Measurements from ENCODE around the gene MTUS2. TPM values are rescaled to one million over a fixed set of nuclear protein-coding genes. Genes with fewer than 3 reads are reported as not detected.
"Not testable (repeated sequence)": the region's sequence is repeated elsewhere in the genome, so short reads cannot be mapped to it uniquely, and the experiment has no call there.

The MTUS2 gene
- total RNA-seq, 1 experiment from 2014 or later: 0.24 TPM

DNA sequence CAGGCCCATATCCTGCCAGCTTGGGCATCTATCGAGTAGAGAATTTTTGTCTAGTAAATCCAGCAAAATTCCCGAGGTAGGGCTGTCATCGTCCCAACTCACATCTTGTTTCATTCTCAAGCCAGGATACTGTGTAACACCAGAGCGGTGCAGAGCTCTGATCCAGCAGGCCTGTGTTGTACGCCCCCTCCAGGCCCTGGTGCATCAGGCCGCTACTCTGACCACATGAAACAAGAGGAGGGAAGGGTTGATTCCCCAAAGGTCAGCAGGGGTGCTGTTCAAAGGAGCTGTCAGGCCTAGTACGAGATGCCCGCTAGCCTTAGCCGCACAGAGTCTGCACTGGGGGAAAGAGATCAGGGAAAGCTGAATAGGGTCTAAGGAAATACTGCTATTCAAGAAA, 499.3 kb downstream of the MTUS2 start:
- DNase-seq (ENCODE audit: low read depth): no peak

DNA sequence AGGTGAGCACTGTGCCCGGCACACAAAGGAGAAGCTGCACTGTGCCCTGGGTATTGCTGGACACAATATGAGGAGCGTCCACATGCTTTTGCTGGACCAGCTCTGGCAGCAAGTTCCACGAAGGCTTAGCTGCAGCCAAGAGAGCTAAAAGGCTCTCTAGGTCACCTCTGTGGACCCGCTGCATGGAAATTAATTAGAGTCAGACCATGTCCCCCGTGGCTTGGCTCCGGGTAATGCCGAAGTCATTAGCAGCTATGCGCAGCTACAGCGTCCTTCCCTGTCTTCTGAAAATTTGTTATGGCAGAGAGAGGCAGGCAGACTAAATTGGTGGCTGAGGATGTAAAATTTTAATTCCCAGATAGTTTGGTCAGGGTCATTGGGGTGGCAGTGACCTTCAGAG, 503.8 kb downstream of the MTUS2 start:
- no peak for DNase-seq (ENCODE audit: low read depth)

DNA sequence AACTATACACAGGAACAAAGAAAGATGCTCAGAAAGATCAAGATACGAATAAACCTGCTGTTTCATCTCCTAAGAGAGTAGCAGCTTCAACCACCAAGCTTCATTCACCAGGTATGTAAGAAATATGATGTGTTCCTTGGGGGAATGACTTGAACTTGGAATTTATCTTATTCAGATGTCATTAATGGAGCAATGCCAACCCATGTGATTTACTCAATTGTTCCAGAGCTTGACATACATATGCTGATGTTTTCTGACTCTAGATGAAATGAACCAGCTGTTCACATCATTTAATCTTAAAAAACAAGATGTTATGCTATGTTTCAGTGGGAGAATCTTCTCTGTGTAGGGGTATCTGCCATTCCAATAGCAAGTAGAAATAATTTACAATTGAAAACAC, 504.5 kb downstream of the MTUS2 start:
- no peak for DNase-seq (ENCODE audit: low read depth)

DNA sequence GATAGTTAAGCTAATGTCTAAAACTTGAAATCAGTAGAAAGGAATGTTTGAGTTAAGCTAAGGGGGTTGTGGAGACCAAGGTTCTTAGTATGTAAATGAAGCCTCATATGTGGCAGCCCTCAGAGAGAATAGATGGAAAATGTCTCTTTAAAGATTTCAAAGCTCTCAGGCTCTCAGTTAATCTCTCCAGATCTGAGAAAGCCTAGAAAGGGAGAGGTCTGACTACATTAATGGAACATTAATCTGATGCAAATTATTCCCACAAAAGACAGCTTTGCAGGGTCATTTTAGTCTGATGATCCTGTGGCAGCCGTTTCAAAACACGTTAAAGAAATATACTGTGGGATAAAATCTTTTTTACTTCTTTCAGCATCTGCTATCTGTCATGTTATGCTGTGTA, 508.4 kb downstream of the MTUS2 start:
- no peak for DNase-seq (ENCODE audit: low read depth)

DNA sequence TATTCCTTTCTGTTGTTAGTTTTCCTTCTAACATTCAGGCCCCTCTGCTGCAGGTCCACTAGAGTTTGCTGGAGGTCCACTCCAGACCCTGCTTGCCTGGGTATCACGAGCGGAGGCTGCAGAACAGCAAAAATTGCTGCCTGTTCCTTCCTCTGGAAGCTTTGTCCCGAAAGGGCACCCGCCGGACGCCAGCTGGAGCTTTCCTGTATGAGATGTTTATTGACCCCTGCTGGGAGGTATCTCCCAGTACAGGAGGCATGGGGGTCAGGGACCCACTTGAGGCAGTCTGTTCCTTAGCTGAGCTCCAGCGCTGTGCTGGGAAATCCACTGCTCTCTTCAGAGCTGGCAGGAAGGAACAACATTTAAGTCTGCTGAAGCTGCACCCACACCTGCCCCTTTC, 516.2 kb downstream of the MTUS2 start:
- no peak for DNase-seq (ENCODE audit: low read depth)

DNA sequence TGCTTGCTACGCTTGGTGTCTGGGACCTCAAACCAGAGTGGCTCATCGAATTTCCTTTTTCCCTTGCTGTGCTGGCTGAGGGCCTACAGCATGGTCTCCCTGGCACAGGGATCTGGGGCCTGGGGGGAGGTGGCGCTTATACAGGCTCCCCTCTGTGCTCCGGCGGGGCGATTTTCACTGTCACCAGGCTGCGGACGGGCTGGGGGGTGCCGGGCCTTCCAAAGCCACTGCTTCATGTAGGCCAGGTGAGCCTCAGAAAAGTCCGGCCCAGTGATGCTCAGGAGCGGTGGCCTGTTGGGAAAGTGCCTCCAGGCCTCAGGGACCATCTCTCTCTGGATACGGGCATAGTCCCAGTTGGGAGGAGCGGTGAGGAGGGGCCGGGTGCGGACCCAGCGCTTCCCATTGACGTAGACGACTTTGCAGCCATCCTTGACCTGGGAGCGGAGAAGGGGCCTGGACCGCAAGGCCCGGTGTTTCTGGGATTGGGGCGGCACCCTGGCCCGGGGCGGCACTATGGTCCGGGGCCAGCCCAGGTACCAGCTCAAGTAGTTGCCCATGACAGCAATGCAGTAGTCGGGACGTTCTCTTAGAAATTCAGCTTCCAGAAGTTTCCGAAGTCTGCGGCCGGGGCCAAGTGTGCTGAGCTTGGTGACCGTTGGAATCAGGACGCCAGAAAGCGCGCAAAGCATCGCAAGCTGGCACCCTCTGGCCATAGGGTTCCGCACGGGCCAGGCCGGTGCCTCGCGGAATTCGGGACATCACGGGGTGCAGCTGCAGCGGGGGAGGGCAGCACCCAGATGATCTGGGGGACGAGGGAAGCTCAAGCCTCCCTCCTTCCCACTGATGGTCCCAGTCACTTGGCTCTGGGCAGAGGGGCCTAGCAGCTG, 519.5 kb downstream of the MTUS2 start:
- DNase-seq (ENCODE audit: low read depth): no peak

DNA sequence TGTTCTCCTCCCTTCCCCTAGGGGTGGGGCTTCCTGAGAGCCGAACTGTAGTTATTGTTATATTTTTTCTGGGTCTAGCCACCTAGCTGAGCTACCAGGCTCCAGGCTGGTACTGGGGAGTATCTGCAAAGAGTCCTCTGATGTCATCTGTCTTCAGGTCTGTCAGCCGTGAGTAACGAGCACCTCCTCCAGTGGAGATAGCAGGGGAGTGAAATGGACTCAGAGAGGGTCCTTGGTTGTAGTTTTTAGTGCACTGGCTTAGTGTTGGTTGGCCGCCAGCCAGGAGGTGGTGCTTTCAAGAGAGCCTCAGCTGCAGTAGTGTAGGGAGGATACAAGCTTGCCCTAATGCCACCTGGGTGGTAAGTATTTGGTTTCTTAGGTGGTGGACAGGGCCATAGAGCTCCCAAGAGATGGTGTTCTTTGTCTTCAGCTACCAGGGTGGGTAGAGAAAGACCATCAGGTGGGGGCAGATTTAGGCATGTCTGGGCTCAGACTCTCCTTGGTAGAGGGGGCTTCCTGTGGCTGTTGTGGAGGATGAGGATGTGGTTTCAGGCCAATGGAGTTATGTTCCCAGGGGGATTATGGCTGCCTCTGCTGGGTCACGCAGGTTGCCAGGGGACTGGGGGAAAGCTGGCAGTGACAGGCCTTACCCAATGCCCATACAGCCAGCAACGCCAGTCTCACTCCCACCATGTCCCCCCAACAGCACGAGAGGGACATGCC, 525.9 kb downstream of the MTUS2 start:
- not testable (repeated sequence) for DNase-seq (ENCODE audit: low read depth)

DNA sequence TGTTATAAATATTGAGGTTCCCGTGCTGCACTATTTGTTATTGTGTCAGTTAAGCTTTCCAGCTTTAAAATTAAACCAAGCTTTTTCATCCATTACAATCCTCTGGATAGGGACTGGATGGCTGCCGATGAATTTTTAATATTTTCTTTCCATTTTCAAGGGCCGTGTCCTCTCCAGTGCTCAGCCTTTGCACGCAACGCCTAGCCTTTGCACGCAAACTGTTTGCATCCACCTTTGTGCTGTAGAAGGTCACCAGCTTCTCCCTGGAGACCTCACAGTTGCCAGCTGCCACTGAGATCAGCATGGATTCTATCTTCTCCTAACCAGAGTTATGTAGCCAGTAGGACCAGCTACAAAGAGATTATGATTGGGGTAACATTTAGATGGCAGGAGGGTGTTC, 534.9 kb downstream of the MTUS2 start:
- DNase-seq (ENCODE audit: low read depth): no peak

DNA sequence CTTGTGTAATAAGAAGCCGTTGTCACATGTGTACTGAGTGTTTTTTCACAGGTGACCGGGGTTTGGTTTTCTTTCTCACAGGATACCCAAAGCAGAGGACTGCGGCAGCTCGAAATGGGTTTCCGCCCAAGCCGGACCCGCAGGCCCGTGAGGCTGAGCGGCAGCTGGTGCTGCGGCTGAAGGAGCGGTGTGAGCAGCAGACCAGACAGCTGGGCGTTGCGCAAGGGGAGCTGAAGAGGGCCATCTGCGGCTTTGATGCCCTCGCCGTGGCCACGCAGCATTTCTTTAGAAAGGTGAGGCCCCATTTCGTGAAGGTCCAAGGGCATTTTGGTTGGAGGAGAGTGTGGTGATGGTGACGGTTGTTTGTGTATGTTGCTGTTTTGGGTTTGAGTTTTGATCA, 539.0 kb downstream of the MTUS2 start:
- no peak for DNase-seq (ENCODE audit: low read depth)

DNA sequence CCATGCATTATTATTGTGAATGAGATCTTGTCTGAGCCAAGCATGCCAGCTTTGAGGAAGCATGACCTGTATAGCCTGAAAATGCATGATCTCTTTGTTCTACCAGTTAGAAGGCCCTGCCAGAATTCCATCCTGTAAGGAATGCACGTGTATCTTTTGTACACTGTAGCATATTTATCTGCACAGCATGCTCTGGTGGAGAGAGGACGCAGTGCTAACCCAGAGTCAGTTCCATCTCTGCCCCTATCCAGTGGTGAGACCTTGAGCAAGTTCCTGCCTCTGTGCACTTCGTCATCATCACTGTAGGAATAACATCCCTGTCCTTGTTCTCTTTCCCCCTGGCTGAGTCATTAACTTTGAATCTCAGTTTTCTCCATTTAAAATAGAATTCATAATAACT, 541.6 kb downstream of the MTUS2 start:
- DNase-seq (ENCODE audit: low read depth): no peak

DNA sequence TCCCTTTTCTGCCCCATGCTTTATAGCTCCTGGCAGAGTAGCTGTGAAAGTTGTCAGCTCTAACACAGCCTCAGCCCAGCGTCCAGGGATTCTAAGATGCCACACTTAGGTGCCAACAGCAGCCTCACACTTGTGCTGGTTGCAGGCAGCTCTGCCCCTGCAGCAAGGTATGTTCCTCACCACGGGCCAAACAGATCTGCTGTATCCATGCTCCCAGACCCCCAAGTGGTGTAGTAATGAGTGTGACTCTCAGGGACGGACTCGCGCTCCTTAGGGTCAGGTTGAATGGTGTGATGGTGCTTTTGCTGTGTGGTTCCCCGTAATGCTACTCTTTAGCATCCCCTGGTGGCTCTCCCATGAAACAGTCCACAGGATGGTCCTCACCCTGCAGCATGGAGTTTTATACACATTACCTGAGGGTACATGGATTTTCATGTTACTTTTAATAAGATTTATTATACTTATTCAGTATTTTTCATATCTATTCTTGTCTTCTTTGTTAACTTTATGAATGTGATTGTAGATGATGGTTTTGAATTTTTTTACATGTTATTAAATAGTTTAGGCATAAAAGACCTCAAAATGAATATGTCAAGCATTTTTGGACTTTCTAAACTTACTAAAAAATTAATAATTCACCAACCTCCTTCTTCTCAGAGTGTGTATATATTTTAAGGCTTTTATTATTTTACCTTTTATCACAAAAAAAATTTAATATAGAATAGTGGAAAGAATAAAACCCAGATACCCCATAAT, 542.9 kb downstream of the MTUS2 start:
- DNase-seq (ENCODE audit: low read depth): peak; percentile 46

DNA sequence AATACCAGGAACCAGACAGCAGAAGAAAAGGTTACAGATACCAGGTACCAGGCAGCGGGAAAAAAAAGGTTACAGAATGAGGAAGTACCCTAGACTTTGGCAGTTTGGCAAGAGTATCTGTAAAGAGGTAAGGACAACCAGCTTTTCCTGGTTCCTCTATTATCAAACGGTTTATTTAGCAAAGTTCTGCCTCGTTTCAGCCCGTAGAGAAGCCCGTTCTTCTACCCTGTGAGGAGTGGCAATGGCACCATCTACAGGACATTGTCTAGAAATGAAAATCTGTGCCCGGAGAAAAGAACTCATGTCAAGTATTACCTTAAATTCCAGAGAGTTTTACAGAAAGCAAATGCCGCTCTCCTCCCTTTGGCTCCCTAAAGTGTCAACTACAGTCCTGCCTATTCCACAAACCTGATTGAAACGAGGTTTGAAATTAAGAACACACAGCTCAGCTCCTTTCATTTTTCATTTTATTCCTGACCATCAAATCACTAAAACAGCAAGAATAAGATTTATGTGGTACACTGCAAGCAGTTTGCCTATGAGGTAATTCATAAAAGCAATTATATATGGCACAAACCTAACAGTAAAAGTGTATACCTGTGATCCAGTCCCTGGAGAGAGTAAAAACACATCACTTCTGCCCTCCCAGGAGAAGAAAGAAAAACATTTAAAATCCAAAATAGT, 549.1 kb downstream of the MTUS2 start:
- DNase-seq (ENCODE audit: low read depth): peak; percentile 31

DNA sequence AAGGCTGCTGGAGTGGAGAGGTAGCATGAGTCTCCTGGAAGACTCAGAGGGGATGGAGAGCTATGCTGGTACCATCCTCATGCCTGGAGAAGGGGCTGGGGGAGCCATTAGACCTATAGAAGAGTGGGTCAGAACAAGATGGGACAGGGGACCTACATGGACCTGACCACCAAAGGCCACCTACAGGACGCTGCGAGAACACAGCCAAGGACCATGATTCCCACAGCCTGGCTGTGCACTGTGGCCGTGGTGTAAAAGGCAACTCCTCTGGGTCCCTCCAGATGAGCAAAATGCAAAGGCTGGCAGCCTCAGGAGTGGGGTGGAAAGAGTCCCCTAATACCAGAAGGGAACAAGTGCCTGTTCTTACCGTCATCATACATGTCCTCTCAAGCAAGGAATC, 559.1 kb downstream of the MTUS2 start:
- DNase-seq (ENCODE audit: low read depth): no peak

DNA sequence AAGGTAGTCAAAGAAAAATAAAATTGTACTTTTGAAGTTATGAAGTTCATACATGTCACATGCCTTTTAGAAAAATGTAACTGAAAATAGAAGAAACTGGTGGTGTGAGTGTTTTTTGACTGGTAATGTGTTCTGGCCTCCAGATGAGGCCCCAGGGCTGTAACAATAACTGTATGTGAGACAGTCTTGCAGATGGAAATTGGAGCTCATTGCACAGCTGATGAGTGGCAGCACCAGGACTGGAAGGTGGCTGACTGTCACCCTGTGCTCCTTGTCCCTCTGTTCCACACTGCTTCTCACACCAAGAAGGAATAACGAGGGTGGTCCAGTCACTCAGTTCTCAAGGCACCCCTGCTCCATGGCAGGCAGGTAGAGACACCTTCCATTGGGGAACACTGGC, 559.7 kb downstream of the MTUS2 start:
- no peak for DNase-seq (ENCODE audit: low read depth)

DNA sequence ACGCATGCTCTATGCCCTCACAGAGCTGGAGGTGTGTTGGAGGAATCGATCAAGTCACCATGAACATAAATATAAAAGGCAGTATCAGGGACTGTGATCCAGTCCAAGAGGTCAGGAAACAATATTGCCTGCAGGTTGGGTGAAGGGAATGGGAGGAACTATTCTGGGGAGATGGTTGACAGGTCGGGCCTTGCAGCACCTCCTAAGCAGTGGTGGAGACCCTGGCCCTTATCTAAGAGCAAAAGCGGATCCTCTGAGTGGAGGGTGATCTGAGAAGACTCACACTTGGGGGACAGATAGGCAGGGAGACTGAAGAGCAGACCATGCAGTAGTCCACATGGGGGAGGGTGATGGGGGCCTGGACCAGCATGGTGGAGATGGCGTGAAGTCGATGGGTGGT, 561.9 kb downstream of the MTUS2 start:
- no peak for DNase-seq (ENCODE audit: low read depth)

DNA sequence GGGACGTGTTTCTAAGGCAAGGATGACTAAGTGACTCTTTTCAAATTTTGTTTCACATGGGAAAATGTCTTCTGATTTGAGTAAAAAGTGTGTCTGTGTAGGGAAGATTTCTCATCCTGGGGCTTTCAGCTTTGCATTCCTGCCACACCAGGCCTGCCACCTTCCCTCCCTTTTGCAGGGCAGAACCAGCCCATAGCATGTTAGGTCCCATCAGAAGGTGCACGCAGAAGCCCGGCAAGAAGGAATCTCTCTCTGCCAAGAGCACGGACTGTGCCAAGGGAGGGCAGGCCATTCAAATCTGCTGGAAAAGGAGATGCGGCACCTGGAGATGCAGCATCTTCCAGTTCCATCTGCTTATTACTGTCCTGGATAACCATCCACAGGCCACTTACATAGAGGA, 563.3 kb downstream of the MTUS2 start:
- DNase-seq (ENCODE audit: low read depth): no peak

DNA sequence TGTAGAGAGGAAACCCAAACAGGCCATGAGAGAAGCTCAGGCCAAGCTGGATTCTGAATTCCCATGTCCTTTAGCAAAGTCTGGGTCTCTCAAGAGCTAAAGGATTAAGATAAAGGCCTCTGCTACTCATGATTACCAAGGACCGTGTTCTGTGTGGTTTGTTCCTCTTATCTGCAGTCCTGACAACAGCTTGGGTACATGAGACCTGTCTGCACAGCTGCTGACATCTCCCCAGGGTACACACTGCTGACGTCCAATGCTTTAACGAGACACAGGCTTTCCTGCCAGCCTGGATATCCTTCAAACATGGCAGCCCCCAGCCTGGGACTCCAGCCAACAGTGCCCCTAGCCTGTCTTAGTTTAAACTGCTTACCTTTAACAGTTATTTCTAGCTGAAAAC, 564.3 kb downstream of the MTUS2 start:
- DNase-seq (ENCODE audit: low read depth): no peak

DNA sequence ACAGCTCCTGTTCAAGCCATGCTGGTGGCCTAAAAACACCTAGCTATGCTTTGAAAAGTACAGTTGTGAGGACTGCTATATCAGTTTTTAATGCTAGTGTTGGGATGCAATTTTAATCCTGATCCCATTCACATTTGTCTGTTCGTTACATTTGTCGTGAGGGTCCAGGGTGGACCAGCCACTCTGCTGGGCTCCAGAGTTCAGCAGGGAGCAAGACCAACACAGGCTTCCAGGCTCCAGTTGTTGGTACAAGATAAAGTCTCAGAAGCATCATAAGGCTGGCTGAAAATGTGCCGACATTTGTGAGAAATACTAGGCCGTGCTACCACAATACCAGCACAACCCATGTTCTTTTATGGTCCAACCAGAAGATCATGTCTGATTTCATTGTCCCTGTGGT, 564.7 kb downstream of the MTUS2 start:
- DNase-seq (ENCODE audit: low read depth): no peak

DNA sequence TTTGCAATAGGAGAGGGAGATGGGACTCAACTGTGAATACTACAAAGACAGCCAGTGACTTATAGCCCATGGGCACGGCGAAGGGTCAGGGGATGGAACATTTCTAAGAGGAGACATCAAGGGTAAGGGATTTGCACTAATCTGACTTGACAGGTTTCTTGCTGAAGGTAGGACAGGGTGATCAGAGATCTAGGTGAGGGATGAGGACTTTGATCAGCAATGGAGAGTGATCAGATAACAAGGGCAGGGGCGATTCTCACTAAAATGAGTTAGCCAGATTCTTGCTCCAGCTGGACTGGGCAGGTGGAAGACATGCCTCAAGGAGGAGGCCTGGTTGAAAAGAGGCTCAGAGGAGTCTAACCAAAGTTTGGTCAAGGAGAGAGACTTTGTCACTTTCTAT, 566.1 kb downstream of the MTUS2 start:
- no peak for DNase-seq (ENCODE audit: low read depth)

DNA sequence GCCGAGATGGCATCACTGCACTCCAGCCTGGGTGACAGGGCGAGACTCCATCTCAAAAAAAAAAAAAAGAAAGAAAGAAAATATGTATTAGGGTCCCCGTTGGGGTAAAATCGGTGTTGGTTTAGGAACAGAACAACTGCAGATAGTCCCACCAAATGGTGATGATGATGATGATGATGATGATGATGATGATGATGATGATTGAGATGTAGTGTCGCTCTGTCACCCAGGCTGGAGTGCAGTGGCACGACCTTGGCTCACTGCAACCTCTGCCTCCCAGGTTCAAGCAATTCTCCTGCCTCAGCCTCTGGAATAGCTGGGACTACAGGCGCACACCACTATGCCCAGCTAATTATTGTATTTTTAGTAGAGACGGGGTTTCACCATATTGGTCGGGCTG, 570.5 kb downstream of the MTUS2 start:
- not testable (repeated sequence) for DNase-seq (ENCODE audit: low read depth)

DNA sequence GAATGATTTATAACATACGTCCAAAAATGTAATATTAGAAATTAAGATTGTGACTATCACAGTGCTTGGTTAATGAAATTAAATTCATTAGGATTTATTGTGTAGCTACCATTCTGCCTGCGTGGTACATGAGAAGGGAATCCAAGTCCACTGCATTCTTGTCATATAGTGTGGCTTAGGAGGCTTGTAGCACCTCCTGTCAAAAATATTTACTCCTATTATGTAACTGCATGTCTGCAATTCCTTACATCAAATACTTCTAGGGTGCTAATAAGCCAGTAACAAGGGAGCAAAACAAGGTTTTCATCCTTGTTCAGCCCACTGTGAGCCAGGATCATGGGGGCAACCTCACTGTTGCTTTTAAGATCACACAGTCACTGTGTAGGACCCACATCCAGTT, 576.3 kb downstream of the MTUS2 start:
- DNase-seq (ENCODE audit: low read depth): no peak

DNA sequence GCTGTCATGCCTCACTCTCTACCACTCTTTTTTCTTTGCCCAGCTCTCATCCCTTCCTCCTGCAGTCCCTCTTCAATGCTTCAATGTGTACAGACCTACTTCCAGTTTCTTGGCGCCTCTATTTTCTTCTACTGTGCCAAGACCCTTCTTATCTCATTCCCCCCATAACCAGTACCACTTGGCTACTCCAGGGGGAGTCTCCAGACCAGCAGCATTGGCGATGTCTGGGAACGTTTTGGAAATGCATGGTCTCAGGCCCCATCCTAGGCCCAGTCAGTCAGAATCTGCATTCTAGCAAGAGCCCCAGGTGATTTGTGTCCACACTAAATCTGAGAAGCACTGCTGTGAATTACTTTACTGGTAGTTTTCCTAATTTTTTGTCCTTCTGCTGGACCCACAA, 577.1 kb downstream of the MTUS2 start:
- DNase-seq (ENCODE audit: low read depth): no peak

All from RPMI7951 (cell line).